Transverse colon (tissue), 4 donors: ENCODE measurements around the gene TRMU. TPM values are rescaled to one million over a fixed set of nuclear protein-coding genes. Genes with fewer than 3 reads are reported as not detected.

Experiments used
- DNase-seq: peaks from one replicate; pipeline ENCODE4 v3.0.0-alpha.2; 2019
- H3K27ac ChIP-seq, 4 donors: fragments of 200-600 bp; sonication (generic); 2 replicates each; pipeline ENCODE4 v1.5.1; 2016 to 2018; ENCODE audit warnings: inconsistent platforms in 4 of 4
- H3K27me3 ChIP-seq: fragments of 200-600 bp; sonication (generic); 2 replicates; pipeline ENCODE4 v1.5.1; 2017; ENCODE audit warnings: inconsistent platforms
- H3K36me3 ChIP-seq, 4 donors: fragments of 200-600 bp; sonication (generic); 2 replicates each; pipeline ENCODE4 v1.5.1; 2017 to 2019; ENCODE audit warnings: inconsistent platforms in 4 of 4
- H3K4me1 ChIP-seq, 4 donors: fragments of 200-600 bp; sonication (generic); 2 replicates each; pipeline ENCODE4 v1.5.1; 2017 to 2020; ENCODE audit warnings: inconsistent platforms in 4 of 4
- H3K4me3 ChIP-seq, 4 donors: fragments of 200-600 bp; sonication (generic); 1 replicate in 1 of 4; 2 replicates in 3 of 4; pipeline versions ENCODE4 v1.5.1 to v1.6.1; 2017 to 2019; ENCODE audit warnings: inconsistent platforms in 4 of 4
- H3K9me3 ChIP-seq, 2 donors: fragments of 200-600 bp; sonication (generic); 2 replicates each; pipeline ENCODE4 v1.5.1; 2017 to 2019; ENCODE audit warnings: inconsistent platforms in 2 of 2
- EP300 ChIP-seq: sonication (generic); formaldehyde crosslinking; IDR thresholded peaks from one replicate; pipeline ENCODE4 v1.6.1; 2017; ENCODE audit warnings: antibody characterized with exemption, low read depth
- POLR2A ChIP-seq: fragments of 450-650 bp; IDR thresholded peaks from one replicate; pipeline ENCODE4 v1.6.1; 2016; ENCODE audit warnings: antibody characterized with exemption, mild to moderate bottlenecking, moderate library complexity
- POLR2AphosphoS5 ChIP-seq, 3 donors: sonication (generic); formaldehyde crosslinking; IDR thresholded peaks; one replicate each; pipeline ENCODE4 v1.6.1; 2016; ENCODE audit warnings: antibody characterized with exemption in 3 of 3
- WGBS, 2 donors: methylation state at CpG; one replicate each; pipeline ENCODE4 v1.1.5; 2018; ENCODE audit warnings: low coverage in 1 of 2; 5-methylcytosine and 5-hydroxymethylcytosine counted together
- in situ Hi-C, 4 donors: fragments of 200-750 bp; cut with MboI; loops; one replicate each; pipeline versions ENCODE4 v1.15.0 to v1.15.1; 2017; ENCODE audit warnings: low sequenced_read_pairs in 3 of 4, low pct_ligation_motif_present in 1 of 4, low pct_unique_long_range_greater_than_20kb in 1 of 4
- intact Hi-C: fragments of 100-400 bp; cut with DNase I; formaldehyde crosslinking; loops from one replicate; pipeline ENCODE4 v1.15.1; 2023; ENCODE audit warnings: low total_unique reads
- total RNA-seq, 4 donors: library from RNA; depleted of rRNA; stranded (reverse); fragments of >200 nt; gene quantifications; one replicate each; pipeline ENCODE4 v1.1.0, GENCODE V29; 2016
- TF ChIP-seq, protein P1 (sequence below), 5 experiments: fragments of 200-600 bp in 3 of 5; fragments of 450-650 bp in 2 of 5; sonication (generic) in 3 of 5; IDR thresholded peaks; 1 replicate in 2 of 5; 2 replicates in 3 of 5; pipeline ENCODE4 v1.5.1; 2016 to 2017; ENCODE audit warnings: antibody characterized with exemption in 5 of 5, inconsistent platforms in 3 of 5, mild to moderate bottlenecking in 2 of 5, moderate library complexity in 1 of 5

The TRMU gene
- total RNA-seq, 4 donors from 2014 or later = 33.7 to 90.0 (median 38.5) TPM

DNA sequence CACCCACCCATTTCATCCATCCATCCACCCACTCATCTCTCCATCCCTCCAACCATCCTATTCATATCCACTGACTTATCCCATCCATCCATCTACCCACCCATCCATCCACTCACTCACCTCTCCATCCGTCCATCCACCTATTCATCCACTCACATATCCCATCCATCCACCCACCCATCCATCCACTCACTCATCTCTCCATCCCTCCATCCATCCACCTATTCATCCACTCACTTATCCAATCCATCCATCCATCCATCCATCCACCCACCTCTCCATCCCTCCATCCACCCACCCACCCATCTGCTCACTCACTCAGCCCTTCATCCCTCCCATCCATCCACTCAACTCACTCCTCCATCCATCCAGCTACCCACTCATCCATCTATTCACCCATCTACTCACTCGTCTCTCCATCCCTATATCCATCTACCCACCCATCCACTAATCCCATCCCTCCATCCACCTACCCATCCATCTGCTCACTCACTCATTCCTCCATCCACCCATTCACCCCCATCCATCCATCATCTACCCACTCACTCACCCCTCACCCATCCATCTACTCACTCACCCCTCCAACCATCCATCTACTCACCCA, 36.2 kb downstream of the TRMU start:
- WGBS, 2 donors = 91 to 100% methylated on average over 2 of the region's 2 CpGs
- peaks cover 0 to 4% of the 10 kb centered on the region in 2 donors for H3K9me3 ChIP-seq
- in situ Hi-C loops (no loop called here), intact Hi-C loops (no loop called here)
- TF ChIP-seq, protein P1, sequence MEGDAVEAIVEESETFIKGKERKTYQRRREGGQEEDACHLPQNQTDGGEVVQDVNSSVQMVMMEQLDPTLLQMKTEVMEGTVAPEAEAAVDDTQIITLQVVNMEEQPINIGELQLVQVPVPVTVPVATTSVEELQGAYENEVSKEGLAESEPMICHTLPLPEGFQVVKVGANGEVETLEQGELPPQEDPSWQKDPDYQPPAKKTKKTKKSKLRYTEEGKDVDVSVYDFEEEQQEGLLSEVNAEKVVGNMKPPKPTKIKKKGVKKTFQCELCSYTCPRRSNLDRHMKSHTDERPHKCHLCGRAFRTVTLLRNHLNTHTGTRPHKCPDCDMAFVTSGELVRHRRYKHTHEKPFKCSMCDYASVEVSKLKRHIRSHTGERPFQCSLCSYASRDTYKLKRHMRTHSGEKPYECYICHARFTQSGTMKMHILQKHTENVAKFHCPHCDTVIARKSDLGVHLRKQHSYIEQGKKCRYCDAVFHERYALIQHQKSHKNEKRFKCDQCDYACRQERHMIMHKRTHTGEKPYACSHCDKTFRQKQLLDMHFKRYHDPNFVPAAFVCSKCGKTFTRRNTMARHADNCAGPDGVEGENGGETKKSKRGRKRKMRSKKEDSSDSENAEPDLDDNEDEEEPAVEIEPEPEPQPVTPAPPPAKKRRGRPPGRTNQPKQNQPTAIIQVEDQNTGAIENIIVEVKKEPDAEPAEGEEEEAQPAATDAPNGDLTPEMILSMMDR (IDR thresholded peaks at IDR 0.05) = no peak
- TF ChIP-seq EP300 = no peak
- TF ChIP-seq POLR2AphosphoS5 (IDR thresholded peaks at IDR 0.05) = no peak
- no peak for TF ChIP-seq POLR2A
- H3K27ac ChIP-seq = no peak overlapping the region
- H3K4me1 ChIP-seq = peaks cover 3 to 36% (median 26%) of the 10 kb centered on the region in 4 donors
- H3K4me3 ChIP-seq = no peak overlapping the region
- H3K36me3 ChIP-seq = no peaks in the 10 kb centered on the region
- no peak for DNase-seq
- H3K27me3 ChIP-seq = peaks cover 8% of the 10 kb centered on the region

DNA sequence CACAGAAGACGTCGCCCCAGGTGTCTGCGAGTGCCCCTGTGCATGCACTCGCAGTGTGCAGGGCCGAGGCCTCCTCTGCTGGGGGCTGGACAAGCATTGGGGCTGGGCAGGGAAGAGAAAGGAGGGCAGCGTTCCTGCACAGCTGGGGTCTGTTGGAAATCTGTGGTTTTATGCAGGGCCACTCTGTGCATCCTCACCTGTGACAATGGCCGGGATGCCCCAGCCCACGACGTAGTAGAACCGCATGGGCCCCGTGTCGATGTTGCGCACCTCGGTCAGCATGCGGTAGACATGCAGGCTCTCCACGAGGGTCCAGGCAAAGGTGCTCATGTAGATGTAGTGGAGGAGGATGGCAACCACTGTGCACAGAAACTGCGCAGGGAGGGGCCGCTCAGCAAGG, 37.2 kb downstream of the TRMU start:
- TF ChIP-seq POLR2A (no peak), POLR2AphosphoS5 (IDR thresholded peaks at IDR 0.05) (no peak), EP300 (no peak)
- TF ChIP-seq, protein P1 (IDR thresholded peaks at IDR 0.05) = no peak
- H3K27ac ChIP-seq = peak overlapping the region in 1 of 4 donors; percentile 9
- H3K36me3 ChIP-seq = no peaks in the 10 kb centered on the region
- H3K27me3 ChIP-seq = no peaks in the 10 kb centered on the region
- in situ Hi-C loops (no loop called here), intact Hi-C loops (no loop called here)
- WGBS, 2 donors = 89% methylated on average over 17 of the region's 18 CpGs; no CpG with 5 or more reads in 1 of the 2 donors
- DNase-seq = no peak
- H3K4me1 ChIP-seq = peaks cover 9 to 44% (median 32%) of the 10 kb centered on the region in 4 donors
- H3K9me3 ChIP-seq = peaks cover 0 to 4% of the 10 kb centered on the region in 2 donors
- H3K4me3 ChIP-seq = no peak overlapping the region

DNA sequence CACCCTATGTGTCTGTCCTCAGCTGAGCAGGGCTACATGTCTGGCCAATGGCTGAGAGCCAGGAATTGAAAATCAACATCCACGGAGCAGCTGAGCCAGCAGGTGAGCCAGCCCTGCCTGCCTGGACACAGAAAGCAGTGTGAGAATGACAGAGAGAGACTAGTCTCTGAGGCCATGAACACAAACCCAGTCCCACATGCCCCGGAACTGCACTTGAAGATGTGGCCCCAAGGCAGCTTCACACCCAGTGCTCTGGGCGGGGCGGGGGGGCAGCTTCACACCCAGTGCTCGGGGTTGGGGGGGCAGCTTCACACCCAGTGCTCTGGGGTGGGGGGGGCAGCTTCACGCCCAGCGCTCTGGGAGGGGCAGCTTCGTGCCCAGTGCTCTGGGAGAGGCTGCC, 37.6 kb downstream of the TRMU start:
- peak; percentile 50 for DNase-seq
- in situ Hi-C loops = no loop called here
- Histone ChIP-seq H3K36me3 (no peaks in the 10 kb centered on the region), H3K9me3 (peaks cover 0 to 4% of the 10 kb centered on the region in 2 donors), H3K27ac (peak overlapping the region in 1 of 4 donors; percentile 9), H3K4me1 (peaks cover 14 to 49% (median 36%) of the 10 kb centered on the region in 4 donors), H3K4me3 (no peak overlapping the region), H3K27me3 (no peaks in the 10 kb centered on the region)
- 30% methylated on average over 4 of the region's 8 CpGs; no CpG with 5 or more reads in 1 of the 2 donors for WGBS, 2 donors
- intact Hi-C loops = no loop called here
- TF ChIP-seq POLR2AphosphoS5 (IDR thresholded peaks at IDR 0.05) = no peak
- TF ChIP-seq, protein P1 (IDR thresholded peaks at IDR 0.05) = no peak
- no peak for TF ChIP-seq POLR2A
- no peak for TF ChIP-seq EP300

DNA sequence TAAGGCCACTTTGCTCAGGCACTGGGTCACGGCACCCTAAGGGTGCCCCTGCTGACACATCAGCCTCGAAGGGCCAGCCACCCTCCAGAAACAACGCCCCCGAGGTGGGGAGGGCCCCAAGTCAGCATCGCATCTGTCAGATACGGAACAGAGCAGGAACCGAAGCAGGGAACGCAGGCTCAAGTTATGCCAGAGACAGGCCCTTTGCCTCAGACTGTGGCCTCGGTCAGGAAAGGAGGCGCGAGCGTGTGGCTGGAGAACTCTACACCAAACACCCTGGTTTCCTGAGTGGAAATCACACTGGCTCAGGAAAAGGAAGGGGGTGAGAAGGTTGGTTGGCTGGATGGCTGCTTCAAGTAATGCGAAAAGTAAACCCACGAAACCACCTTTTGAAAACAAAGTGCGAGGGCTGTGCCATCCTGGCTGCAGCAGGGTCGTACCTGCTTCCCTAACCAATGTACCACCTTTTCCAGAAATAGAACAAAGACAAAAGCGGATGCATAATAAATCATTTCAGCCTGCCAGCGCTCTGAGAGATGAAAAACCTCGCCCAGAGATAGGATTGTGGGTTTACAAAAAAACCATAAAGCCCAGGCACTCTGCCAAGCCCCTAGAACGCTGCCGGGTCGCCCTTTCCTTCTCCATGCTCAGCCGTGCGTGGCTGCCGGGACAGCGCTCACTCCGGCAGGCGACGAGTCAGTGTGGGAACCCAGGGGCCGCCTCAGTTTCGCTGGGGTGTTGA, 38.6 kb downstream of the TRMU start:
- intact Hi-C loops (no loop called here), in situ Hi-C loops (no loop called here)
- H3K4me3 ChIP-seq = peak overlapping the region in 1 of 4 donors; percentile 5
- peaks cover 0 to 4% of the 10 kb centered on the region in 2 donors for H3K9me3 ChIP-seq
- no peaks in the 10 kb centered on the region for H3K36me3 ChIP-seq
- H3K27ac ChIP-seq = peak overlapping the region; percentile 67 to 82 (median 72)
- no peaks in the 10 kb centered on the region for H3K27me3 ChIP-seq
- H3K4me1 ChIP-seq = peaks cover 17 to 58% (median 44%) of the 10 kb centered on the region in 4 donors
- WGBS, 2 donors = 41% methylated on average over 31 of the region's 31 CpGs; no CpG with 5 or more reads in 1 of the 2 donors
- peak; percentile 74 for DNase-seq
- TF ChIP-seq POLR2A (no peak), EP300 (no peak), POLR2AphosphoS5 (IDR thresholded peaks at IDR 0.05) (no peak)
- TF ChIP-seq, protein P1 (IDR thresholded peaks at IDR 0.05) = no peak
